ENCODE results near the gene ERP44.

- TF ChIP-seq CTCF (IDR thresholded peaks at IDR 0.05) = no peak
- no peak for TF ChIP-seq POLR2A (IDR thresholded peaks at IDR 0.05)
These were observed 99.9 kb downstream of the ERP44 start for GRCh38 chr9:99998866-99999265.
